GM18499 (cell line): ENCODE results near the gene GABRG3.

Experiments
- ATAC-seq: cut with Tn5 transposase; IDR thresholded peaks from one replicate; pipeline ENCODE4 v1.9.1; 2021; ENCODE audit warnings: moderate number of reproducible peaks; ENCODE audit not compliant: insufficient read depth, unreplicated experiment

The GABRG3 gene

DNA sequence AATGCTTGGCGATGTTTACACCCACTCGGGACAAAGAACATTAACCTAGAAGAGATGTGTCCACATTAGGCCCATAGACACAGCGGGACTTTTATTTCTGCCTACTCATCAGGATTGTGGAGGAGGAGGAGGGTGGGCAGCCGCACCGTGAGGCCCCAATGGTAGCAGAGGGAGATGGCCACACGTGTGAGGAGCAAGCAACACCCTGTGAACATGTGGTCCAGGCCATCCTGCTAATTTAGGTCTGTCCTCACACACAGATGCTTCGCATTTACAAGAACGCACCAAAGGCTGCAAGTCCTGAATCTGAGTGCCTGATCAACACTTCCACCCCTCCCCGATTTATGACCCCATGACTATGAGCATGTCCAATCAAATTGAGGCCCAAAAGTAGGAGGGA, 560.0 kb downstream of the GABRG3 start:
- no peak for ATAC-seq

DNA sequence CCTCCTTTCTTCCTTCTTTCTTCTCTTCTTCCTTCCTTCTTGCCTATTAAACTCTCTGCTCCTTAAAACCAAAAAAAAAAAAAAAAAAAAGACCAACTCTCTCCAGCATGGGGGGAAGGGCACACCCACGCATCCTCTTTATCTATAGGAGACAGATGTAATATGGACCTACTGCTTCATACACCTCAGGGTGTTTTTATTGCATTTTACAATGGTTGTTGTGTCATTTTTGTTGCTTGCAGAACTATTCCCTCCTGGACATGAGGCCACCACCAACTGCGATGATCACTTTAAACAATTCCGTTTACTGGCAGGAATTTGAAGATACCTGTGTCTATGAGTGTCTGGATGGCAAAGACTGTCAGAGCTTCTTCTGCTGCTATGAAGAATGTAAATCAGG, 561.4 kb downstream of the GABRG3 start:
- no peak for ATAC-seq

- ATAC-seq: no peak
Measured at GRCh38 chr15:27535445-27536129, 564.6 kb downstream of the GABRG3 start.

- ATAC-seq: no peak
Measured at GRCh38 chr15:27538325-27538724, 567.3 kb downstream of the GABRG3 start.

DNA sequence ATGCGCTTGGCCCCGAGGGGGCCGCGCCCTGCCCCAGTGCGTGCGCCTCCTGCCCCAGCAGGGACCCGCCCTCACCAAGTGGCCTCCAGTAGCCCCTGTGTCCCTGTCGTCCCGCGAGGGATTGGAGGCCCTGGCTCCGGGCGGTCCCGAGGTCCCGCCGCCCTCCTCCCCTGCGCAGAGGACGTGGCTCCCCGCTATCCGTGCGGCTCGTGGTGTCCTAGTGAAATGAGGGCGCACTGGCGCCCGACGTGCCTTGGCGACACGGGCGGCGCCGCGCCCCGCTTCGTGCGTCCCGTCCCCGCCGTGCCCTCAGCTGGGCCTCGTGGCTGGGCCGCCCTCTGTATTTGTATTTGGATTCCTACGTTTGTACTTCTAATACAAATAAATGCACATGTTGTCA, 570.6 kb downstream of the GABRG3 start:
- ATAC-seq: no peak

- ATAC-seq: no peak
Measured at GRCh38 chr15:27545494-27546255, 574.7 kb downstream of the GABRG3 start.

- ATAC-seq: no peak
Measured at GRCh38 chr15:27549746-27550145, 578.8 kb downstream of the GABRG3 start.

GRCh38 chr15:27550635-27551034, 579.7 kb downstream of the GABRG3 start:
- no peak for ATAC-seq

- no peak for ATAC-seq
Measured at GRCh38 chr15:27561816-27562215, 590.8 kb downstream of the GABRG3 start.

GRCh38 chr15:27563765-27564370, 592.9 kb downstream of the GABRG3 start:
- ATAC-seq: no peak

- no peak for ATAC-seq
Measured at GRCh38 chr15:27564656-27565055, 593.7 kb downstream of the GABRG3 start.

GRCh38 chr15:27570746-27571145, 599.8 kb downstream of the GABRG3 start:
- ATAC-seq: no peak

GRCh38 chr15:27573805-27574485, 603.0 kb downstream of the GABRG3 start:
- ATAC-seq: no peak

DNA sequence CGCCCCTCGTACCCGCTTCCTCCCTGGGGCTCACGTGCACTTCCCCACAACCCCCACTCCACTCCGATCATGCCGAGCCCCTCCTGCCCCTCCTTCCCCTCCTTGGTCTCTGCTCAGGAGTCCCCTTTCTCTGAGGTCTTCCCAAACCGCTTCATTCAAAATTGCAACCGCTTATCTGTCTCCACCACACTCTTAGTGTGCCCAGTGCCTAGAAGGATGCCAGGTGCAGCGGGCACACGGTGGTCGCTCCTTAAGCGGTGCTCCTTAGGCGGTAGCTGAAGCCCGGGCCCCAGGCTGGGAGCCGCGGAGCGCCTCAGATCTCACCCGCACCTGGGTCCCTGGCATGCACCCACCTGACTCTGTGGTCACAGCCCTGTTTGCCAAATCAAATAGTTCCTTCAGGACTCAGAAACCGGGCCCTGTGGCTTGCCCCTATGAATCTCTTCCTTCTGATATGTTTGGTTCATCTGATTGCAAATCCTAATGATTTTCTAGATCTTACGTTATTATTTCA, 603.6 kb downstream of the GABRG3 start:
- ATAC-seq: no peak

DNA sequence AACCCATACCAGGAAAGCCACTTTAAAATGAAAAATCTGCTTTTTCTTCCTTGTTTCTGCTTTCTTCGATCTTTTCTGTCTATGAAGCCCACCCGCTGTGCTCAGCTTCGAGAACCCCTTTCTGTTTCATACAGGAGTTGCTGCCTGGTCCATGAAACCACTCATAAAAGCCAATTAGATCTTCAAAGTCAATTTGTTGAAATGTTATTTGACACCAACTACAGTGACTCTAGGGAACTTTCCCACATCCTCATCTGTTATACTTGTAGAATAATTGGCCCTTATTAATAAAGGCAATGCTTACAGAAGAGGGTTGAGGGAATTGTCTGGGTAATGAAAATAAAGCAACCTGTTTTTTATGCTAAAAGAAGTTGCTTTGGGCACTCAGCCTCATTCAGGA, 604.5 kb downstream of the GABRG3 start:
- ATAC-seq: no peak

DNA sequence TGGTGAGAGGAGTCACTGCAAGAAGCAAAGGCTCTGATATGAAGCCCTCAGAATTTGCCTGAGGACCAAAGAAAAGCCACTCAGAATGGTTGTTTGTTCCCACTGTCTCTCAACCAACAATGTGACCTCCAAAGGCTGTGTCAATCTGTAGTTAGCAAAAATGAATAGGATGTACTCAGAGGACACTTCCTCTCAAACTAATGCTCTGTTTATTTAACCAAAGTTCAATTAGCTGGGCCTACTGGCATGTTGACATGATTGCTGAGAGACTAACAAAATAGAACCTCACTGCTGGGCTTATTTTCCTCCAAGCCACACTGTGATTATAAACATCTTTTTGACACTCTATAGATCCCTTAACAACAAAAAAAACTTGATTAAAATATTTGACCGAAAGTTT, 605.6 kb downstream of the GABRG3 start:
- no peak for ATAC-seq

GRCh38 chr15:27579738-27580137, 608.8 kb downstream of the GABRG3 start:
- ATAC-seq: no peak

DNA sequence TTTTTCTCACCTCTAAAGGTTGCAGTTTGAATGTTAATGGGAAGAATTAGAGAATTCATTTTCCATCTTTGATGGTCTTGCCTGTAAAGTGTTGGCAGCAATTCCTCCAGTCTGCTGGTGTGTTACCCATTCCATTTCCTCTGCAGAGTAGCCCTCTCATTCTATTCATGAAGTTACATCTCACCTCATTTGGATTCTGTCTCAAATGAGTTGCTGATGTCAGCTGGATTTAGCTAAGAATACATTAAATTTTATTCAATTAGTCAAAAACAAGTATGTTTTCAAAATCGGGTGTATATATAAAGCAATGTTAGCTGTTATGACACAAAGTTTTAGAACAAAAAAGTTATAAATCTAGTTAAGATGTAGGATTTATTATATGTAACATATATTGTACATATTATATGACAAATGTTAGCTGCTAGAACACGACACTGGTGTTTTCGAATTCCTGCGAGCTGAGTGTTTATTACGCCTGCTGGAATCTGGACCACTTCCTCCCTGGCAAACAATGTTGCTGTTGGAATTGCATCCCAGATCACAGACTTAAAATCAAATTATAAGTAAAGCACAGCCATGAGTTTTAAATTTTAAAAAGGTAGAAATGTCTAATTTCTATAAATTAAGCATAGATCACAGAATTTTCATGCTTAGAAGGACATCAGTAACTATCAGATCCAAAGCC, 611.9 kb downstream of the GABRG3 start:
- ATAC-seq: no peak

- no peak for ATAC-seq
Measured at GRCh38 chr15:27583651-27584050, 612.7 kb downstream of the GABRG3 start.

- ATAC-seq: no peak
Measured at GRCh38 chr15:27585041-27585640, 614.2 kb downstream of the GABRG3 start.
